Suprapubic skin (tissue), 4 donors: ENCODE data around the gene CTRL. TPM values are rescaled to one million over a fixed set of nuclear protein-coding genes. Genes with fewer than 3 reads are reported as not detected.

Experiments
- DNase-seq, 2 donors: peaks; one replicate each; pipeline ENCODE4 v3.0.0-alpha.2; 2019; ENCODE audit warnings: low spot score in 2 of 2
- H3K27ac ChIP-seq: fragments of 200-600 bp; sonication (generic); one replicate; pipeline ENCODE4 v1.5.1; 2019
- H3K27me3 ChIP-seq: fragments of 200-600 bp; sonication (generic); one replicate; pipeline ENCODE4 v1.5.1; 2019
- H3K36me3 ChIP-seq: fragments of 200-600 bp; sonication (generic); one replicate; pipeline ENCODE4 v1.5.1; 2019
- H3K4me1 ChIP-seq: fragments of 200-600 bp; sonication (generic); one replicate; pipeline ENCODE4 v1.5.1; 2019
- H3K4me3 ChIP-seq: fragments of 200-600 bp; sonication (generic); one replicate; pipeline ENCODE4 v1.5.1; 2019; ENCODE audit warnings: mild to moderate bottlenecking
- H3K9me3 ChIP-seq: fragments of 200-600 bp; sonication (generic); one replicate; pipeline ENCODE4 v1.5.1; 2019
- EP300 ChIP-seq: sonication (generic); formaldehyde crosslinking; IDR thresholded peaks from one replicate; pipeline ENCODE4 v1.6.1; 2017; ENCODE audit warnings: antibody characterized with exemption
- POLR2A ChIP-seq, 2 donors: fragments of 450-650 bp; IDR thresholded peaks; one replicate each; pipeline ENCODE4 v1.6.1; 2017; ENCODE audit warnings: antibody characterized with exemption in 2 of 2, mild to moderate bottlenecking in 2 of 2, moderate library complexity in 2 of 2
- POLR2AphosphoS5 ChIP-seq, 3 donors: sonication (generic); formaldehyde crosslinking; IDR thresholded peaks; one replicate each; pipeline ENCODE4 v1.6.1; 2017; ENCODE audit warnings: antibody characterized with exemption in 3 of 3
- WGBS: methylation state at CpG from one replicate; pipeline ENCODE4 v1.1.5; 2018; 5-methylcytosine and 5-hydroxymethylcytosine counted together
- total RNA-seq, 4 donors: library from RNA; depleted of rRNA; stranded (reverse); fragments of >200 nt; gene quantifications; one replicate each; pipeline ENCODE4 v1.1.0, GENCODE V29; 2016
- TF ChIP-seq, protein P1 (sequence below), 2 donors: fragments of 200-600 bp in 1 of 2; fragments of 450-650 bp in 1 of 2; sonication (generic) in 1 of 2; IDR thresholded peaks; one replicate each; pipeline ENCODE4 v1.5.1; 2016 to 2019; ENCODE audit warnings: antibody characterized with exemption in 2 of 2, mild to moderate bottlenecking in 1 of 2, moderate library complexity in 1 of 2

The CTRL gene
- 1 to 10 TPM in 3 of 4 donors, under 1 TPM in 1; 0.55 to 2.7 (median 1.8) TPM for total RNA-seq

DNA sequence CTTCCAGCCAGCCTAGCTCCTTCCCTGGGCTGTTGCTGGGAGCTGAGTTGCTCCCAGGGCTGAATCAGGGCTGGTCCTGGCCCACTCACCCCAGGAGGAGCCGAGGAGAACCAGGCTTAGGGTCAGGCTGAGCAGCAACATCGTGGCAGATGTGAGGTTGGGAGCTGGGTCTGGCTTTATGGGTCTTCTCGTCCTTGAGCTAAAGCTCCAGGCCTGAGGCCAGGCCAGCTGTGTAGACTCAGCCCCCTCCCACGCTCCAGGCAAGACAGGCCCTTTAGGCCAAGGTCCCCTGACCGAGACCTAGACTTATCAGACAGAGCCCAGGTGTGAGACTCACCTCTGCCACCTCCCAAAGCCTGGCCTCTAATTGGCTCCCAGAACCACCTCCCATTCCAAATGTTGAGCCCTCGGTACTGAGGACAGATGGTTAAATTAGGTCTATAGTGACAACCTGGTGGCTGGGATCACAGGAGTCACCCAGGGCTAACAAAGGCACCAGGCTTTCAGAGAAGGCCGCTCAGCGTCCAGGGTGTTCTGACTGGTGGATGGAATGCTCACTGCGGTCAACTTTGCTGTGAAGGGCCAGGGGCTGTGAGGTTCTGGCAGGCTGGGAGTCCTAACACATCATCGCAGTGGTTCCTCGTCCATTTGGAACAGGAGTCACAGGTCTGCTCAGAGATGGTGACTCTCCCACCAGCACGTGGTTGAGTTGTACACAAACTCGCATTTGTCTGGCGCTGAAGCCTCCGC is at the start of gene CTRL:
TSS of gene CTRL (minus strand) at position 151 of the 750 bp plus-strand sequence. CDS start at position 141, 10 bp downstream.
- peaks cover 34% of the 10 kb centered on the region for H3K36me3 ChIP-seq
- no peak within 1 kb of the TSS for H3K27ac ChIP-seq
- 89% methylated on average over 5 of the region's 15 CpGs for WGBS
- peaks cover 20% of the 10 kb centered on the region for H3K4me1 ChIP-seq
- H3K27me3 ChIP-seq = no peaks in the 10 kb centered on the region
- H3K9me3 ChIP-seq = no peaks in the 10 kb centered on the region
- DNase-seq = no peak
- no peak within 1 kb of the TSS for H3K4me3 ChIP-seq
- TF ChIP-seq POLR2A (IDR thresholded peaks at IDR 0.05) = no peak
- no peak for TF ChIP-seq EP300
- no peak for TF ChIP-seq POLR2AphosphoS5 (IDR thresholded peaks at IDR 0.05)
- TF ChIP-seq, protein P1, sequence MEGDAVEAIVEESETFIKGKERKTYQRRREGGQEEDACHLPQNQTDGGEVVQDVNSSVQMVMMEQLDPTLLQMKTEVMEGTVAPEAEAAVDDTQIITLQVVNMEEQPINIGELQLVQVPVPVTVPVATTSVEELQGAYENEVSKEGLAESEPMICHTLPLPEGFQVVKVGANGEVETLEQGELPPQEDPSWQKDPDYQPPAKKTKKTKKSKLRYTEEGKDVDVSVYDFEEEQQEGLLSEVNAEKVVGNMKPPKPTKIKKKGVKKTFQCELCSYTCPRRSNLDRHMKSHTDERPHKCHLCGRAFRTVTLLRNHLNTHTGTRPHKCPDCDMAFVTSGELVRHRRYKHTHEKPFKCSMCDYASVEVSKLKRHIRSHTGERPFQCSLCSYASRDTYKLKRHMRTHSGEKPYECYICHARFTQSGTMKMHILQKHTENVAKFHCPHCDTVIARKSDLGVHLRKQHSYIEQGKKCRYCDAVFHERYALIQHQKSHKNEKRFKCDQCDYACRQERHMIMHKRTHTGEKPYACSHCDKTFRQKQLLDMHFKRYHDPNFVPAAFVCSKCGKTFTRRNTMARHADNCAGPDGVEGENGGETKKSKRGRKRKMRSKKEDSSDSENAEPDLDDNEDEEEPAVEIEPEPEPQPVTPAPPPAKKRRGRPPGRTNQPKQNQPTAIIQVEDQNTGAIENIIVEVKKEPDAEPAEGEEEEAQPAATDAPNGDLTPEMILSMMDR (IDR thresholded peaks at IDR 0.05) = no peak

DNA sequence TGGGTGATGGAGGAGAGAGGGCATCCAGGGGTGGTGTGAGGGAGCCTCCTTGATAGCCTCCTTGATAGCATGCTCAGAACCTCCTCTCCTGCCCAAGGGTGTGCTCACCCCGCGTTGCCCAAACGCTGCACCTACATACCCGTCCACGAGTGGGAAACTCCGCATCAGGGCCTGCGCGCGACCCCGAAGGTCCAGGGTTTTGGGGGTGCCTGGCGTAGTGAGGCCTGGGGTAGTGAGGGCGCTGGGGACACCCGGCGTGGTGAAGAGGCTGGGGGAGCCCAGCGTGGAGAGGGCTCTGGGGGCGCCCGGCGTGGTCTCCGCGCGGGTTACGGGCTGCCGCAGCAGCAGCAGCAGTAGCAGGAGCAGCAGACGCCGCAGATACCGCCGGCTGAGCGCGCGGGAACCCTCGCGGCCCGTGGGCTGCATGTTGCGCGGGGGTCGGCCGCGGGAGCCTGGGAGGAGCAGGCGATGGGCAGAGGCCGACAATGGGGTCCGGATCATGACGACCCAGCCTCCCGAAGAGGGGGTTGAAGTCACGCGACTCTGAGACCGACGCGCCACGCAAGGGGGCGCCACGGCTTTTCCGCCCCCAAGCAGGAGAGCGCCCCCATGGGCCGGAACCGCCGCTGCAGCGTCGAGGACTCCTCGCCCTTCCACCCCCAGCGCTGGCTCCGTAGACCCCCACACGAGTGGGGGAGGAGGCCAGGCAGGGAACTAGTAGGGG is 48.5 kb upstream of the CTRL start, which contains the start of gene DPEP3:
TSS of gene DPEP3 (minus strand) at position 545 of the 724 bp plus-strand sequence. CDS start at position 426, 119 bp downstream.
- WGBS = 77% methylated on average over 30 of the region's 62 CpGs
- no peaks in the 10 kb centered on the region for H3K36me3 ChIP-seq
- H3K27ac ChIP-seq = no peak within 1 kb of the TSS
- TF ChIP-seq, protein P1 (IDR thresholded peaks at IDR 0.05) = peak in 1 of 2 donors; percentile 16
- no peak for TF ChIP-seq EP300
- H3K27me3 ChIP-seq = peaks cover 6% of the 10 kb centered on the region
- H3K9me3 ChIP-seq = no peaks in the 10 kb centered on the region
- H3K4me1 ChIP-seq = no peaks in the 10 kb centered on the region
- H3K4me3 ChIP-seq = no peak within 1 kb of the TSS
- peak in 1 of 2 donors; percentile 53 for DNase-seq

DNA sequence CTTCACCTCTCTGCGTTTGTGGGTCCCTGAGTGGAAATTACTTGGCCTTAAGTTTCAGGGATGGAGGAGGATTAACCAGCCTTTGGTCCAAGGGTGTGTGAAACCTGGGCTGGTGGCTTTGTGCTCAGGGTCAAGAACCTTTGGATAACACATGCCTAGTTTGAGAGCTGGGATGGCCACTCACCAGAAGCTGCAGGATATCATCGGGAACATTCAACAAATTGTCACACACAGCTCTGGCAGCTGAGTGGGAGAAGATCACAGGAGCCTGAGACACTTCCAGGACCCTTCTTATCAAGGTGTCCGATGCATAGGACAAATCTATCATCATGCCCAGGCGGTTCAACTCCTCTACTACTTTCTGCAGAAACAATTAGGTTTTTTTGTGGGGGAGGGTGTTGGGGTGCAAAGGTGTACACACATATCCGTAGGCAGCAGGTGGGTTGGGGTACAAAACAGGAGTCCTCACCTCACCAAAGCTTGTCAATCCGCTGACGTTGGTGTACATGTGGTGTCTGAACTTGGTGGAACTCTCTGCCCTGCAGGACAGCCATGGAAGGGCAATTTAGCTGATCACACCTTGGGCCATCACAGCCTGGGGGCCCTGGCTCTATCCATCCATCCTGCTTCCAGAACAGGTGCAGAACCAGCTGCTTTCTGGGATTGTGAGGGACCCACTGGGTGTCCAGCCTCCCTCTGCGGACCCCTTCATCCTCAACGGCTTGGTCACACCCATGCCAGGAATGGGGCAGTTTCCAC is 46.0 kb upstream of the CTRL start:
- H3K4me3 ChIP-seq = no peak overlapping the region
- TF ChIP-seq POLR2AphosphoS5 (IDR thresholded peaks at IDR 0.05) = no peak
- no peak for TF ChIP-seq POLR2A (IDR thresholded peaks at IDR 0.05)
- TF ChIP-seq, protein P1 (IDR thresholded peaks at IDR 0.05) = no peak
- no peak for TF ChIP-seq EP300
- H3K27me3 ChIP-seq = peaks cover 6% of the 10 kb centered on the region
- DNase-seq = no peak
- no peaks in the 10 kb centered on the region for H3K36me3 ChIP-seq
- WGBS = 90% methylated on average over 8 of the region's 9 CpGs
- H3K9me3 ChIP-seq = no peaks in the 10 kb centered on the region
- H3K4me1 ChIP-seq = no peaks in the 10 kb centered on the region
- H3K27ac ChIP-seq = no peak overlapping the region

DNA sequence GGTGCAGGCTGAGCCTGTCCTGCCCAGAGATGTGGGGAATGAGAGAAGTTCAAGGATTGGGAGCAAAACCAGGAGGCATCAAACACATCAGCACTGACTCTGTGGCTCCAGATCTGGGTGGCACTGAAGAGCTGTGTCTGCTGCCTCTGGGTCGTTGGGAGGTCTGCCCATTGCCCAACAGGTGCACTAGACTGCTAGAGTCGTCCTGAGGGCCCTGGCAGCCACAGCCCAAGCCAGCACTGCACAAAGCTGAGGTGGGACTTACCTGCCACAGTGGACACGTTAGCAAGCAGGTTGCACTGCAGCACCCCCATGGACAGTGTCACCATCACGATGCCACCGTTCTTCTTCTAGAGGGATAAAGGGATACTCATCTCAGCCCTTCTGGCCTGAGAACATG is 45.3 kb upstream of the CTRL start:
- Histone ChIP-seq H3K4me1 (no peaks in the 10 kb centered on the region), H3K9me3 (no peaks in the 10 kb centered on the region), H3K27ac (no peak overlapping the region), H3K36me3 (no peaks in the 10 kb centered on the region), H3K4me3 (no peak overlapping the region), H3K27me3 (peaks cover 6% of the 10 kb centered on the region)
- TF ChIP-seq, protein P1 (IDR thresholded peaks at IDR 0.05) = no peak
- no peak for TF ChIP-seq EP300
- TF ChIP-seq POLR2AphosphoS5 (IDR thresholded peaks at IDR 0.05) = no peak
- no peak for TF ChIP-seq POLR2A (IDR thresholded peaks at IDR 0.05)
- no peak for DNase-seq
- WGBS = 40% methylated on average over 1 of the region's 5 CpGs
